Body of pancreas (tissue), 4 donors: Measurements from ENCODE around the gene GCDH.

ENCODE experiments used
- CTCF ChIP-seq, 7 experiments: fragments of 450-650 bp in 4 of 7; fragments of 200-600 bp in 3 of 7; sonication (generic) in 3 of 7; IDR thresholded peaks; one replicate each; pipeline ENCODE4 v1.5.1; 2016 to 2019; ENCODE audit warnings: antibody characterized with exemption in 7 of 7
- POLR2A ChIP-seq, 3 donors: fragments of 450-650 bp; IDR thresholded peaks; one replicate each; pipeline ENCODE4 v1.6.1; 2016; ENCODE audit warnings: antibody characterized with exemption in 3 of 3, mild to moderate bottlenecking in 2 of 3

GRCh38 chr19:12913011-12913561 lies 22.1 kb downstream of the GCDH start:
- no peak for TF ChIP-seq CTCF (IDR thresholded peaks at IDR 0.05)
- no peak for TF ChIP-seq POLR2A (IDR thresholded peaks at IDR 0.05)
